HG03469 (cell line): Measurements from ENCODE around the gene VTN.

Experiments used
- ATAC-seq: cut with Tn5 transposase; IDR thresholded peaks from one replicate; pipeline ENCODE4 v1.9.1; 2021; ENCODE audit warnings: mild to moderate bottlenecking, moderate library complexity, moderate number of reproducible peaks; ENCODE audit not compliant: unreplicated experiment

The VTN gene, protein sequence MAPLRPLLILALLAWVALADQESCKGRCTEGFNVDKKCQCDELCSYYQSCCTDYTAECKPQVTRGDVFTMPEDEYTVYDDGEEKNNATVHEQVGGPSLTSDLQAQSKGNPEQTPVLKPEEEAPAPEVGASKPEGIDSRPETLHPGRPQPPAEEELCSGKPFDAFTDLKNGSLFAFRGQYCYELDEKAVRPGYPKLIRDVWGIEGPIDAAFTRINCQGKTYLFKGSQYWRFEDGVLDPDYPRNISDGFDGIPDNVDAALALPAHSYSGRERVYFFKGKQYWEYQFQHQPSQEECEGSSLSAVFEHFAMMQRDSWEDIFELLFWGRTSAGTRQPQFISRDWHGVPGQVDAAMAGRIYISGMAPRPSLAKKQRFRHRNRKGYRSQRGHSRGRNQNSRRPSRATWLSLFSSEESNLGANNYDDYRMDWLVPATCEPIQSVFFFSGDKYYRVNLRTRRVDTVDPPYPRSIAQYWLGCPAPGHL

DNA sequence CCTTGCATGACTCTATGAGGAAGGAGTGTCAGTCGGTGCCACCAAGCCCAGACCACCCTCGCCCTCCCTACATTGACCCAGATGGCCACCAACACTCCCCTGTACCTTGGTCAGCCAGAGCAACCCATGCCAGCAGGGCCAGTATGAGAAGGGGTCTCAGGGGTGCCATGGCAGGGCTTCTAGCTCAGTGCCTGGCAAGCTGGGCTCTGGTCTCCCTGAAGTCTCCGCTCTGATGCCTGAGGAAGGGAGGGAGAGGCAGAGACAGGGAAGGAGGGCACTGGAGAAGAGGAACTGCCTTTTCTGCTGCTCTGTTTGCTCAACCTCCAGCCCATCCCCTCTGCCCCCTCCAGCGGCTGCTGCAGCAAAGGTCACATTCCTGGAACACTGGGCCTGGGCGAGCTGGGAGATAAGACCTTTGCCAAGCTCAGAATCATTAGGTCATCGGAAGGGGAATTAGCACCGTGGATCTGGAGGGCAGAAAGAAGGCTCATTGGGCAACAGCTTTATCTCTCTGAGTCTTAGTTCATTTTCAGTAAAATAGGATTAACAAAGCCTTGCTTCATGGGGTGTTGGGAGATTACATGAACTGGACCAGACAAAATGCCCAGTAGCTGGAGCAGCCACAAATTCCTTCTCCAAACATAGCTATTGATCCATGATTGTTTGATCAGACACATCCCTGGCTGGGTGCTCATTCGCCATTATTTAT lies at the start of gene VTN:
Gene VTN (minus strand): TSS at position 273 of the 709 bp plus-strand sequence. CDS start 104 bp downstream, at position 169.
- ATAC-seq, result no peak

DNA sequence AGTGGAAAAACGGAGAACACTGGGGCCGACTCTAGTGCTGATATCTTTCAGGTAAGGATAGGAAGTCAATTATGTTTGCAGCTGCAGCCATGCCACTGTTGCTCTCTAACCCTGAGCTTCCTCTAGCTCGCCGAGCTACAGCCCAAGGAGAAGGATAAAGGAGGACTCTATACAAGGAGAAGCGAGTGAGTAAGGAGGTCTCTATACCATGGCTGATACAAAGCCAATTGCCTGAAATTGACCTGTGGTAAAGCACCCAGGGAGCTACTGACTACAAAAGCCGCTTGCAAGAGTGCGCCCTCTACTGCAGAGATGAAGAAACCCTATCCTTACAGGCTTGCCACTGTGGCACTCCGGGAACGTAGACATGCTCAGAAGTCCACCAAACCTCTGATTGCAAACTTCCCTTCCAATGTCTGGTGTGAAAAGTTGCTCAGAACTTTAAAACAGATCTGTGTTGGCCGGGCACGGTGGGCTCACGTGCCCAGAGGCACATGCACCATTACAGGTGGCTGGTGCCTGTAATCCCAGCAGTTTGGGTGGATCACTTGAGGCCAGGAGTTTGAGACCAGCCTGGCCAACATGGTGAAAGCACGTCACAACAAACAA lies 46.7 kb upstream of the VTN start:
- ATAC-seq, result no peak

DNA sequence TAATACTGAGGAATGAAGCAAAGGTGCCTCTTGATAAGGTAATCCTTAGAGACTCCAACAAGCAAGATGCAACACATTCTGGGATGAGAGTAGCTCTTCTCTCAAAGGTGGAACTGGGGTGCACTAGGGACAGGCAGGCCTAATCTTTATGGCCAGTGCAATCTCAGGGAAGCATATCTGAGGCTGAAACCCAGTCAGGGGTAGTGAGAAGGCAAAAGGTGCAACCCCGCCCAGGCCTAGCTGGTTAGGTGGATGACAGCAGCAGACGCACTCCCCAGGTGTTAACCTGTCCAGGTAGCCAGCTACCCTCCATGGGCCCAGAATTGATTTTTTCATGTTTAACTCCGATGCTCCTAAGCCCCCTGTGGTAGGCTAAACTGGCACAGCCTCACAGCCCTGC lies 45.8 kb upstream of the VTN start:
- ATAC-seq, result no peak

DNA sequence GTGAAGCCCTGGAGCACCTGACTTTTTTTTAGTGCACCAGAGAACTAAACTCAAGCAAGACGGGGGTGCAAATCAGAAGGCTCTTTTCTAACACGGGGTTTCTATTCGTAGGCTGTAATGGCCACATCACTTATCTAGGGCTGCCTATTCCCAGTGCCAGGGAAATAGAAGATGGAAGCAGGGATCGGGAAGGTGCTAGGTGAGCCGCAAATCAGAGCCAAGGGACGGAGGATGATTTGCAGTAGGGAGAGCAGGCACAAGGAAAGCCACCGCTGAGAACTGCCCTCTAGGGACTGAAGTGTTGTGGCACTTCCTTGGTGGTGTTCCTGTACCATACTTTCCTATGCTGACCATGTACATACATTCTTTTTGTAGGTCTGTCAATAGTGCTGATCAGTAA lies 43.7 kb upstream of the VTN start:
- ATAC-seq, result no peak

DNA sequence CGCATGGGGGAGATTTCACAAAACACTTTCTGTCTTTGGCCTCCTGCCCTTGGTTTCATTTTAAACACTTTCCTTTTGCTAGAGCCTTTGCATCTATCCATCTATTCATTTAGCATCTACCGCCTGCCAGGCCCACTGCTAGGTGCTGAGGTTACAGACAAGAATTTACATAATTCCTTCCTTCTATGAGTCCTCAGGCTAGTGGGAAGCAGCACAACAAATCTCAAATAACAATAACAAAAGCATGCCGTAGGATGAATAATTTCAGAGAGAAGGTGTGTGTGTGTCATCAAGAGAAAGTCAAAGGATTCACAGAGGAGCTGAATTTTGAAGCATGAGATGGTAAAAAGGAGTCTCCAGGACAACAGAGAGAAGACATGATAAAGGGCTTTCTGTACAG lies 42.0 kb upstream of the VTN start:
- ATAC-seq, result no peak

DNA sequence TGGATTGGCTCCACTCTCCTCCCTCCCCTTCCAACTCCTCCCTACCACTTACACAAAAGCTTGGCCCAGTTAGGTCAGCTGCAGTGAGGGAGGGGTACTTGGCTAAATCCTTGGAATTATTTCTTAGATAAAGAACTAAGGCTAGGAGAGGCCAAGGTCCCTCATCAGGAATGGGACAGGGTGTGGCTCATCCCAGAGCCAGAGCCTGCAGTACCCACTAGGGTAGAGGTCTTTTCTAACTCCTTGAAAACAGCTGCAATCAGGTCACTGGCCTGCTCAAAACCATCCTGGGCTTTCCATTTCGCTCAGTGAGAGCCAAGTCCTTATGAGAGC lies 37.8 kb upstream of the VTN start:
- ATAC-seq, result no peak

DNA sequence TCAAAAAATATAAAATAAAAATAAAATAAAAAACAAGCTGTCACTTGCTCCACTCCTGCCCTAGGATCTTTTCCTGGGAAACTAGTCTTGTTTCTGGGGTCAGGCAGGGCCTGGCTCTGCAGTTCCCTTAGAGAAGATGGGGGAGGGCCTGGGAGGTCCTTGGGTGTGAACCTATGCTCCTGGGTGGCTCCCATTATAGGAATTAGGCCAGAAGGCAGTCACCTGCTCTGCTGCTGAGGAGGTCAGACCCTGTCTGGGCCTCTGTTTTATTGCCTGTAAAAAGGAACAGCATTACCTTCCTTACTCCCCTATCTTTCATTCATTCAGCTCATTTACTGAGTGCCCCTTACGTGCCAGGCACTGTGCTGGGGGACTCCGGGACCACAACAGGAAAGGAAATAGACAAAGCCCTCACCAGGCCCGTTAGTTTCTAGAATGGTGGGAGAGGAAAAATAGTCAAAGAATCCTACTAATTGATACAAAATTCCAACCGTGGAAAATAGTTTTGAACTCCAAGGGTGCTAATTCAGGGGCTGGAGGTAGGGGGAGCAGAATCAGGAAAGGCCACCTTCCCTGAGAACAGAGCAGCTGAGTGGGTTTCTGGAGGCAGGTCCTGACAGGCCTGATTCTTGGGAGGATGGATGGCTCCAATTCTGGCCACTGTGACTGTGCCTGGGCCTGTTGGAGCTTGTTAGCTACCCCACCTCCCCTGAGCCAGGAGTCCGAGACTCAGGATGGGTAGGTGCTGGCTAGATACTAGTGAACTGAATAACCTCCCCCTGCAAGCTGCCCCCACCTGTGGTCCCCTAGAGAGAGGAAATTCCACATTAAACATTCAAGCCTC lies 37.2 kb upstream of the VTN start:
- ATAC-seq, result no peak

DNA sequence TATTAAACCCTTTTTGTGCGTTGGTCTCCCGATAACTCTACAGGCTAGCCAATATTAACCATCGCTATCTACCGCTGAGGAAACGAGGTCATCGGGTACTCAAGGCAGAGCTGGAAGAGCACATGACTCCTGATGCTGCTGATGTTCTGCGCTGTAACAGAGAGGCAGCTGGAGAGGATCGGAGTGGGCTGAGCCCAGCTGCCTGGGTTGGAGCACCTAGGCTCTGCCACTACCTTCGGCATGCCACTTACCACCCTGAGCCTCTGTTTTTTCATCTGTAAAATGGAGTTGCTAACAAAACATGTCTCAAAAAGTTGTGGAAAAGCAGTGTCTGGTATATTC lies 36.3 kb upstream of the VTN start:
- ATAC-seq, result no peak

DNA sequence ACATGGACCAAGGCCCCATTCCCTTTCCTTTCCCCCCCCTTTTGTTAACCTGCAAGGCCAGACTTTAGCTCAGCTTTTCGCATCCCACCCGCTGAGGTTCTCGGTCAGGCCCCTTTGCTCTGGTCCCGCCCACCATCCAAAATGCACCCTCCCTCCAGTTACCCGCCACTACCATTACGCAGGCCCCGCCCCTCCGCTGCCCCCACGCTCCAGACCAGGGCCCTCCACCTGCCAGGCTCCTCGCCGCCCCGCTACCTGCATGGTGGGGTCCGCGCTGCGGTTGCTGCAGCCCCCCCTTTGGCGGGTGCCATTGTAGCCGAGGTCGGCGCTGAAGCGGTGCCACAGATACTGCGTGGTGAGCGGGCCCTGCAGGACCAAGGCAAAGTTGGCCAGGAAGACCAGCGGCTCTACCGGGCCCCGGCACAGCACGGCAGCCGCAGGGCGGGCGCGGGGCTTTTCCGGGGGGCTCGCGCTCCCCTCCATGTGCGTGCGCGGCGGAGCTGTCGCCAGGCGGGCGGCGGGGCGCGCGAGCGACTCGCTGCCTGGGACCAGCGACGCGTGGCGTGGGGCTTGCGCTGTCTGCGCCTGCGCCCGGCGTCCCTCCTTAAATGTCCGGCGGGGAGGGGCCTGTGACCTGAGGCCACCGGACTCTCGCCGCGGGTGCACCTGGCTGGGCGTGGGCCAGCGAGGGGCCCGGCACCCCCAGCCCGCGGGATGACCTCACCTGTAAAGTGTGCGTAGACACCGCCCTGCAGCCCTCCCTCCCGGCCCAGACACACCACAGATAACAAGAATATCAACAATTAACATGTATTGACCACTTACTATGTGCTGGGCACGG lies 35.7 kb upstream of the VTN start, which contains the start of gene SLC46A1:
Gene SLC46A1 (minus strand): TSS at position 581 of the 841 bp plus-strand sequence. CDS start 98 bp downstream, at position 483.
- no peak for ATAC-seq

DNA sequence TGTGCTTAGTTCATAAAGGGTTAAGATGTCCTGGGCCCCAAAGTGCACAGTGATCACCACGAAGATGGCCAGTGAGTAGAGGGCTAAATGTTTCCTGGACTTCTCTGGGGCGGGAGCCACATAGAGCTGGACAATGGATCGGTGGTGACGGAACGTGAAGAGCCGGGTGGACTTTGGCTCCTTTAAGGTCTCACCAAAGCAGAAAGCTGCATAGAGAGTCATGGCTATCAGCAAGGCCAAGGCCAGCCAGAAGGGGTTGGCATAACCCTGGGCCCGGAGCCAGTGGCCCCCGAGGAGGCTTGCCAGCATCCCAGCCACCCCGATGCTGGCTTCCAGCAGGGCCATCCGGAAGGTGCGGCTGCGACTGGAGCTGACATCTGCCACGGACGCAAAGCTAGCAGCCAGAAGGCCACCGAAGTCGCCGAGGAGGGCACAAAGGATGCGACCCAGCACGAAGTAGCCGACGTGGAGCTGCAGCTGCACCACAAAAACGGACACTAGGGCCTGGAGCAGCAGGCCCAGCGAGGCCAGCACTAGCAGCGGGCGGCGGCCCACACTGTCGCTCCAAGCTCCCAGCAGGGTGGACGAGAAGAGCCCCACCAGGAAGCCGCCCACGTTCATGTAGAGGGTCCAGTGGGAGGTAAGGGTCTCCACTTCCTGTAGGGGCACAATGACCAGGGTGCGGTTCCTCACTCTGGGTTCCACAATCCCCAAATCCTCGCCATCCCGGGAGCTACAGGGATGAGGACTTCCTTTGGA lies 34.9 kb upstream of the VTN start:
- ATAC-seq, result no peak

DNA sequence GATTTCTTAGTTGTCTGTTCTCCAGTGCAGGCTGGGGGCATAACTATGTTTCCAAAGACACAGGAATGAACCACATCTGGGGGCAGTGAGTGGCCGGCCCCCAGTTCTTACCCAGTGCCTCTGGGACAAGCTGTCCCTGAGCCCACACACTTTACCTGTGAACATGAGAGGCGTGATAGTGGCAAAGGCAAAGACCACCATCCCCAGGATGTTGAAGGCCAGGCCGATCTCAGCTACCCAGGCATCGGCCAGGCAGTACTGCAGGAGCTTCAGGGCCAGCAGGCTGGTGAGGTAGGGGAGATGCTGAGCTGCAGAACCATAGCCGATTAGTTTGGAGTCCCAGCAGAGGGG lies 34.3 kb upstream of the VTN start:
- no peak for ATAC-seq

DNA sequence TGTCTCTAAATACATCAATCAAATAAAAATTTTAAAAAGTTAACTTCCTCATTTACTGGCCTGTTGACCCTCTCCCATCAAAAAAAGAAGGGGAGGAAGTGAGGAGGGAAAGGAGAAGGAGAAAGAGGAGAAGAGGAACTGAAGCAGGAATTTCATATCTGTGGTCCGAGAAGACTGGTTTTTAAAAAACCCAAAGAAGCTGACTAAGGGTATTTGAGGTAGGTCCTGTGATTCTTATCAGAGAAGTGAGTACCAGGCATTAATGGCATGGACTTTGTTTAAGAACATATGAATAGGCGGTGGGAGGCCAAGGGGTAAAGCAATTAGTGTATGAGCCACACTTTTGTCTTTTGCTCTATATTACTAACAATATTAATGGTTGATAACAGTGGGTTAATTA lies 33.9 kb upstream of the VTN start:
- ATAC-seq, result no peak

DNA sequence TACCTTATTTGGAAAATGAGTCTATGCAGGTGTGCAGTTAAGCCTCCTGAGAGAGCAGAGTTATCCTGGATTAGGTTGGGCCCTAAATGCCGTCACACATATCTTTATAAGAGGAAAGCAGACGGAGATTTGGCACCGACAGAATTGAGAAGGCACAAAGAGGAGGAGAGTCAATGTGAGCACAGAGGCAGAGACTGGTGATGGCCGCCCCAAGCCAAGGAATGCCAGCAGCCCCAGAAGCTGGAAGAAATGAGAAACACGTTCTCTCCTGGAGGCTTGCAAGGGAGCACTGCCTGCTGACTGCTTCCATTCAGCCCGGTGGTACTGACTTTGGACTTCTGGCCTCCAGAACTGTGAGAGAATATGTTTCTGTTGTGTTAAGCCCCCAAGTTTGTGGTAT lies 32.7 kb upstream of the VTN start:
- ATAC-seq, result no peak

DNA sequence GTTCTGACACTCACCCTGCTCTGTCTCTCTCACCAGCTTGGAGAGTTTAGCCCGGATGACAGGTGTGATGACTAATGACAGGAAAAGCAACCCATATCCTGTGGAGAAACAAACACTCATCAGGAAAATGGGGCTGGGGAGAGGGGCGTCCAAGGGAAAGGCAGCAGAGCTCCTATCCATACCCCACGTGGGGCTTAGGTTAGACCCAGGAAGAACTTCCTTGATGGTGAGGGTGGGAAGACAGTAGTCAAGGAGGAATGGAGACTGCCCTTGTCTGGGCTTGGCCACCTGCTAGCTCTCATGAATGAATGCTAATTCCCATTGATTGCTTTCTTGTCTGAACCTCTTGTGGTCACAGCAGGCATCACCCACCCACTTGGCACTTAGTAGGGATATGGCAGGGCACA lies 32.1 kb upstream of the VTN start:
- no peak for ATAC-seq

DNA sequence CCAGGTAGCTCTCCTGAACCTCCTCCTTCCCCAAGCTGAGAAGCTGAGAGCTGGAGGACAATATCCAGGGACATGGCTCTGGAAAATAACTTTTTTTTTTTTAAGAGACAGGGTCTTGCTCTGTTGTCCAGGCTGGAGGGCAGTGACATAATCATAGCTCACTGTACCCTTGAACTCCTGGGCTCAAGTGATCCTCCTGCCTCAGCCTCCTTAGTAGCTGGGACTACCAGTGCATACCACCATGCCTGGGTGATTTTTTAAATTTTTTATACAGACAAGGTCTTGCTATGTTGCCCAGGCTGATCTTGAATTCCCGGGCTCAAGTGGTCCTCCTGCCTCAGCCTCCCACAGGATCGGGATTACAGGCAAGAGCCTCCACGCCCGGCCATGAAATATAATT lies 29.7 kb upstream of the VTN start:
- no peak for ATAC-seq

DNA sequence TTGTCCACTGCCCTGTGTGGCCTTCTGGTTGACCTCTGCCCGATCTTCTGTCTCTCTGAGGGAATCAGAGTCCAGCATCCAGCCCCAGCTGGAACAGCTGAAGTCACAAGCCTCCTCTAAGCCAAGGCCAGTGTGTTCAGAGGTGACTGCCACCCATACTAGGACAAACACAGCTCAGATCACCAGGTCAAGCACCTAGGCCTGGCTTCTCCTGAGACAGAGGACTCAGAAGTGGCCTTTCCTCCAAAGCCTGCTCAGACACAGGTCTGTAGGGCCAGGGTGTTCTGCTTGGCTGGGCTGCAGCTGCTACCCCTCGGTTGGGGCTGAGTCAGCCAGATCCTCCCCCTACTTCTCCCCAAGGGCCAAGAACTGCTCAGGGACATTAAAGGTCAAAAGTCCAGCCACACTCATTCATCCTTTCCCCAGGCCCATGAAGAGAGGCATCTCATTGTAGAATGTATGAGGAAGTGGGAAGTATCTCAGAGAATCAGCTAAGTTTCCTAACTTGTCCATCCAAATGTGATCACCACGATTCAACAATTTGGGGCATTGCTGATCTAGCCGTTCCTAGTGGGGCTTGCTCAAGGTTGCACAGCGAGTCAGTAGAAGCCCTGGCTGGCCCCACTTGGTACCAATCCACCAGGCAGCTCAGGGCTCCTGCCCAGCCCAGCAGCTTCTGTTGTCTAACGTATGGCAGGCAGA lies 28.3 kb upstream of the VTN start:
- ATAC-seq, result no peak

DNA sequence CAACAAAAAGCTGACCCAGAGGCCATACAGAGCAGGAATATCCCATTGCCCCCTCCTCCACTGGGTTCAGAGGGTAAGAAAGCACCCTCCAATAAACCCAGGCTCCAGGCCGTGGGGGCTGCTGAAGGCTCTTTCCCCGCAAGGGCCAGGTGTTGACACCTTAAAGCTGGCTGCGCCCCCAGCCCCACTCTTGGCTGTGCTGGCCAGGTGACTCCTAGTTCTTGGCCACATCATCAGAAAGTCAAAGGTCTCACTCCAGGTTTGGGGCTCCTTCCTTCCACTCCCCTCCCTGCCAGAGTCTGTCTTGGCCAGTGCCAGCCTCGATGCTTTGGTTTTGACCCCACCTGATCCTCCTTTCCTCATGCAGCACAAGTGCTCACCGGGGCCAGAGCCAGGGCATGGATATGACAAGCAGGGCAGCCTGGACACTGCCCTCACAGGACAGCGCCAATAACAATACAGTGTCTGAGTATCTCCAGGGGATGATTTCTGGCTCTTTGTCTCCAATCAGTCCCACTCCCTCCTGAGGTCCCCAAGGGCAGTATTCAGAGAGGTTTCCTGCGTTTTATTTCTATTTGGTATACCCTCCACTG lies 27.7 kb upstream of the VTN start:
- ATAC-seq, result no peak

DNA sequence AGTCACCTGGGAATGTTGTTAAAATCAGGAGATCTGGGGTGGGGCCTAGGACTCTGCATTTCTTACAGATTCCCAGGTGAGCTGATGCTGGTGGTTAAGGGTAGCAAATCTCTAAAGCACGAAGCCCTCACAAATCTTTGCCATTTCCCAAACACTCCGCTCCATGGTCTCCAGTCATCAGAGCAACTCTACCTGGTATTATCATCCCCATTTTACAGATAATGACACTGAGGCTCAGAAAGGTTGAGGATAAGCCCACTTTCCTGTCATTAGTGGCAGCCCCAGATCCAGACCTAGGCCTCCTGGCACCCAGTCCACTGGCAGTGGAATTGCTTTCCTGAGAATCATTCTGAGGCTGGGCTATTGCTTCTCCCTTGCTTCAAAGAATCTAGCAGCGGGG lies 27.2 kb upstream of the VTN start:
- ATAC-seq, result no peak
